HPDE6-E6E7 (cell line): ENCODE results near the gene C2CD2.

Experiments used
- DNase-seq: peaks from one replicate; pipeline ENCODE4 v3.0.0; 2011; ENCODE audit warnings: missing footprints; ENCODE audit errors: extremely low spot score

The C2CD2 gene

GRCh38 chr21:41887667-41888066 is 66.2 kb downstream of the C2CD2 start:
- DNase-seq: no peak

DNA sequence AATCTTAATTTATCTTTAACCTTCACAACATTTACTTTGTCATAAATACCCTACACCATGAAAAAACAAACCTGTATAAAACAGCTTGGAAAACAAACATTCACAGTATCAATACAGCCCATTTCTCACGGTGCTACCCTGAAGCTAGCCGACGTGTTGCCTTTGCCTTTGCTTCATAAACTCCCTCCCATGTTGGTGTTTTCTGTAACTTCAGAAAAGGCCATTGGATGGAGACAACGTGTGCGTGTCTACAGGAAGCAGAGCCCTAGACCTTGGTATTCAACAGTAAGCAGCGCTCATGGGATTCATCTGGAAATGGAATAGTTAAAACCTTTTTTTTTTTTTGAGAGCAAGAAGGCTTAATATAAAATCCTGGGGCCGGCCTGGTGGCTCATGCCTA is 67.5 kb downstream of the C2CD2 start:
- DNase-seq: no peak

- DNase-seq: no peak
These were observed 68.3 kb downstream of the C2CD2 start for GRCh38 chr21:41885341-41886024.

DNA sequence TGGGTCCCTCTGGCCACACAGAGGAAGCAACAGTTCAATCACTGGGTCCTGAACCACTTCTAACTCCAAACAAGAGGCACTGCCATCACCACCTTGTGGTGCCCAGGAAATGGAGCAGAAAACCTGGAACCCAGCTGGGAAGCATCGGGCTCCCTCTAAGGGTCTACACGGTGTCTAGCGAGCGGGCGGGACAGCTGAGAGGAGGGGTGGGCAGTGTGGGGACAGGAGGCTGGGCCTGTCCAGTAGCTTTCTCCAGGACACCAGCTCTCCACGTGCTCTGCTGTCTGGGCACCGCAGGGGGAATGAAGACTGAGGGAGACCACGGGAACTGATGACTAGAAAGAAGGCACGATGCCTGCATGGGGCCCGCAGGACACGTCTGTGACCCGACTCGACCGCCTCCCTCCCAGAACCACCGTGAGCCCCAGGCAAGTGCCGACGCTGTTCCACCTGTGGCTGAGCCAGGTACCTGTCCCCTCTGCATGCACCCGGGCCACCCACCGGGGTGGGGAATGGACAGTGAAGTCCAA is 69.3 kb downstream of the C2CD2 start:
- no peak for DNase-seq

- DNase-seq: no peak
These were observed 70.2 kb downstream of the C2CD2 start for GRCh38 chr21:41883582-41883981.

DNA sequence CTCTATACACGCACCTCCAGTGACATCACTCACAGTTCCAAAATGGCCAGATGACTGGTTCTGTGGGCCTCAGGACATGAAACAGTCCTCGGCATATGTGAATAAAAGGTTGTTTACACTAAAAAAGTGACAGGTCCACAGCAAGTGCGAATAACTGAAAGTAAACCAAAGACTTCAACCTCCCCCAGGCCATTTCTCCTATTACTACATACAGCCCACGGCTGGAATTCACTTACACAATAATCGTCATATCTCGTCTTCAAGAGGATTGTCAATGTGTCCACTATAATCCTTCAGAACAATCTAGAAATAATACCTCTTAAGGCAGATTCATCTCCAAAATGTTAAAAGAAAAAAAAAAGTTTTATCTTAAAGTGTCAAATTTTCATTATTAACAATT is 72.8 kb downstream of the C2CD2 start:
- DNase-seq: no peak

GRCh38 chr21:41880153-41880552 is 73.7 kb downstream of the C2CD2 start:
- no peak for DNase-seq

GRCh38 chr21:41879190-41879998 is 74.4 kb downstream of the C2CD2 start, which contains the start of gene PRDM15:
Gene PRDM15 (minus strand): TSS chr21:41879344. CDS start chr21:41860363, 18,981 bp downstream.
- peak; percentile 72 for DNase-seq

GRCh38 chr21:41878831-41879189 is 75.0 kb downstream of the C2CD2 start:
- peak; percentile 78 for DNase-seq

DNA sequence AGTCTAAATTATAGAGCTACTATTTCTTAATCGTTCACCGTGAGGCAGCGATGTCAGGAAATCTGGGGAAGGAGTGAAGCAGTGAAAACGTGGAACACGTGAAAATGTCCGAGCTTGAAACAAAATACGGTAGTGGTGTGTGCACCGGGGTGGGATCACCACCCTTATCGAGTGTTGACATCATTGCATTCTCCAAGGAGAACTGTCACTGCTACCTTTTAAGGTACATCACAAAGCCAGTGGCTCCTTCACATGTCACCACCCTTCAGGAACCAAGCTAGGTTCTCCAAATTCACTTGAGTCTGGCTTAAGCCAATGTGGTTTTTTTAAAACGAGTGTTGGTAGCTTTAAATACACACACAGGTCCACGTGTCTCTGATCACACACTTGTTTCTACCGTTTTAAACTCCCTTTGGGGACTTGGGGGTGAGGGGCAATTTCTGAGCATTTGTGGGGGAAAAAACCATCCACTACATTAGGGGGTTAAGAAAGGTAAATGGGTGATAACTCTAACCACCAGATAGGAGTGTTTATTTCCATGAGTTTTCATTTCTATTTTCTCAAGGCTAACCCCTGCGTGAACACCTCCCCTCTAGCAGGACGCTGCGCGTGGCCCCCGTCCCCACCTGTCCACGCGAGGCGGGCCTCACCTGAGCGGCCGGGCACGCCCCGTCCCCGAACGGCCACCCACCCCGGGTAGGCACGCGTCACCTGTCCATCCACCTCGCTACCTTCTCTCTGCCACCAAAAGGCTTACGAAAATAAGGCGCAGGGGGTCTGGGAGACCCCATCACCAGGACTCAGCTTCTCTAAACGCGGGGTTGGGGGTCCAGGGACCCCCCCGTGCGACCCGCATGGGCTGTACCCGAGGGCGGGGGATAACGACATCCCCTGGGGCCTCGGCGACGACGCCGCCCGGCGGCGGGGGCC is 75.7 kb downstream of the C2CD2 start:
- no peak for DNase-seq

GRCh38 chr21:41876928-41877652 is 76.7 kb downstream of the C2CD2 start:
- DNase-seq: no peak

DNA sequence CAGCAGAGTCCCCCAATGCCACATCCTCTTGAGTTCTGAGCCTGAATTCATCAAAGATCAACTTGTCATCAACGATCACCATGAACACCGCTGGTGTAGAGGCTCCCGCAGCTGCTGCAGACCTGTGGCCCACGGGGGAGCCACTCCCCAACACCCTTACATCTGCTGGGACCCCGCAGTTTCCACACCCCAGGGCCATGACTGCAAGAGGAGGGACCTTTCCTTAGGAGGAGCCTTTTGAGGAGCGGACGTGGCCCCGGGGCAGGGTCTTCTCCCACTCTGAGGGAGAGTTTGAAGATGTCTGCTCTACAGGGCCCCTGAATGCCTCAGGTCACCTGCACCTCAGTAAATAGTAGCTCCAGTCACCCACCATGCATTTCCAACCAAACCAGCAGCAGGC is 77.4 kb downstream of the C2CD2 start:
- DNase-seq: no peak

DNA sequence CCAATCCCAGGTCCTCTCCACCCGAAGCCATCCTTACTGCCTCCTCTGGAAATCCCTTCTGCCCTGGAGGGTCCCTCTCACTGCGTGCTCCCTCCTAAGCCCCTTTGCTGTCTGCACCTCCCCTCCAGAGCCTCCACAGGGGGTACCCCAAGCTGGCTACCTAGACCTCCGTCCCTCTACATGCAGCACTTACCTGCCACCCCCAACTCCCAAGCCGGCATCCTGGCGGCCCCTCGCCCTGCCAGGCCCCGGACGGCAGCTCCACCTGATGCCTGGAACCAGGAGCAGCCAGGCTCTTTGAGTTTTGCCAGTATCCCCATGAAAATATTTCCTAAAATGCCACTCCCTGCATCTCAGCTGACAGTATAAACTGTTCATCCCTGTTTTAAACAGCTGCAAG is 78.7 kb downstream of the C2CD2 start:
- no peak for DNase-seq

GRCh38 chr21:41874611-41875010 is 79.2 kb downstream of the C2CD2 start:
- DNase-seq: no peak

DNA sequence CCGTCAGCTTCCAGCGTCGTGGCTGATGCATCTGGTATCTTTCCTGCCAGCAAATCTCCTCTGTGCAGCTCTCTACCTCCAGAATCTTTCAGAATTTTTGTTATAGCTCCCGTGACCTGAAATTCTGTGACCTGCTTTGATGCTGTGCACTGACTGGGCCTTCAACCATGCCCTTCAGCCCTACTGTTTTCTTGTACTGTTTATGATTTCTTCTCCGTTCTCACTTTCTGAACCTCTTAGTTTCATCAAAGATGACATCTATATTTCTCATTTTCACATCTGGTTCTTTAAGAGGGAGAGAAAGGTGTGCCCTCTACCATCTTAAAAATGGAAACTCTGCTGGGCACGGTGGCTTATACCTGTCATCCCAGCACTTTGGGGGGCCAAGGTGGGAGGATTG is 80.4 kb downstream of the C2CD2 start:
- no peak for DNase-seq

DNA sequence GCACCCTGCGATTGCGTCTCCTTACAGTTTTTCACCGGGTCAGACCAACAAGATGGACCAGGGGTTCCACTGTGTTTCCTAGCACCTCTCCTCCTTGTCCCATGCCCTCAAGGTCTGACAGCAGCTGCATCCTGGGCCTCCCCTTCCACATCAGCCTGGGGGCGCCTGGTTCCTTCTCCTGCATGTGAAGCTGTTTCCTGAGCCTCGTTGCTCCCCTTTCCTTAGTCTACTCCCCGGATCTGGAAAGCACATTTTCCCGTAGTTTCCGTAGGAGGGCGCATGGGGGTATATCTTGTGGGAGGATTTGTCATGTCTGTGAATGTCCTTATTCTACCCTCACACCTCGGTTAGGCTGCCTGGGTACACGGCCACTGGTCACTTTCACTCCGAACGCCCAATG is 80.8 kb downstream of the C2CD2 start:
- no peak for DNase-seq

- DNase-seq: no peak
These were observed 82.4 kb downstream of the C2CD2 start for GRCh38 chr21:41871293-41872030.

- no peak for DNase-seq
These were observed 84.0 kb downstream of the C2CD2 start for GRCh38 chr21:41869771-41870170.

GRCh38 chr21:41868062-41868710 is 85.6 kb downstream of the C2CD2 start:
- no peak for DNase-seq

DNA sequence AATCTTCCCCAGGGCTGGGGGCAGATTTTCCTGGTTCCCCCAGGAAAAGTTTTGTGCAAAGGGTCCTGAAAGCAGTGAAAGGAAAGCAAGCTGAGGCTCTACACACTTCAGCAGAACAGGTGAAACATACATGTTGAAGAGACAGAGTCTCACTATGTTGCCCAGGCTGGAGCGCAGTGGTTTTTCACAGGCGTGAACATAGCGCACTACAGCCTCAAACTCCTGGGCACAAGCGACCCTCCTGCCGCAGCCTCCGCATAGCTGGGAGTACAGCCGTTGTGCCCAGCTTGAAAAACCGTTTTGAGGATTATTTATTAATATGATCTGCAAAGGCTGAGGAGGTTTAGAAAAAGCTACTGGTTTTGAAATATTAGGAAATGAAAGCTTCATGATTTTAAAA is 86.5 kb downstream of the C2CD2 start:
- DNase-seq: no peak
